IMR-90 (cell line): ENCODE measurements around the gene MTFR1L. TPM values are rescaled to one million over a fixed set of nuclear protein-coding genes. Genes with fewer than 3 reads are reported as not detected.

Experiments
- ELK1 ChIP-seq: fragments of 150-350 bp; IDR thresholded peaks from 2 replicates; pipeline ENCODE4 v1.6.1; 2016; ENCODE audit warnings: low read depth, mild to moderate bottlenecking, low read length, moderate library complexity, borderline replicate concordance
- USF2 ChIP-seq: fragments of 150-350 bp; IDR thresholded peaks from 2 replicates; pipeline ENCODE4 v1.6.1; 2017; ENCODE audit warnings: mild to moderate bottlenecking, antibody characterized with exemption, low read length, low read depth
- polyA plus RNA-seq, 3 experiments: library from polyadenylated mRNA; depleted of rRNA; stranded (reverse); fragments of >200 nt; gene quantifications; 2 replicates each; pipeline ENCODE4 v1.2.3, GENCODE V29; 2012; ENCODE audit warnings: low replicate concordance in 1 of 3
- total RNA-seq: library from RNA; depleted of rRNA; stranded (reverse); fragments of >200 nt; gene quantifications from 2 replicates; pipeline ENCODE4 v1.2.3, GENCODE V29; 2012

Gene MTFR1L
- total and polyA plus RNA-seq, 2 of the 4 experiments (the other 2 are of a cell fraction), result 69.1 to 69.7 TPM

- TF ChIP-seq ELK1 (no peak), USF2 (no peak)
These were observed 3.5 kb upstream of the MTFR1L start (continued) for GRCh38 chr1:25816112-25816718.
